Middle frontal gyrus (tissue), 1 donor: ENCODE measurements around the gene FAM184B.

Experiments
- DNase-seq: peaks from one replicate; pipeline ENCODE4 v3.0.0-alpha.2; 2015; ENCODE audit warnings: low spot score; ENCODE audit errors: extremely low spot score

The FAM184B gene

GRCh38 chr4:17636696-17637622 is 144.5 kb downstream of the FAM184B start:
- DNase-seq: peak; percentile 80

- no peak for DNase-seq
Observed at GRCh38 chr4:17636341-17636695, 145.1 kb downstream of the FAM184B start.

- DNase-seq: no peak
Observed at GRCh38 chr4:17635056-17635455, 146.4 kb downstream of the FAM184B start.

GRCh38 chr4:17633600-17633999 is 147.8 kb downstream of the FAM184B start:
- DNase-seq: no peak

GRCh38 chr4:17630228-17630627 is 151.2 kb downstream of the FAM184B start:
- no peak for DNase-seq

GRCh38 chr4:17624821-17625220 is 156.6 kb downstream of the FAM184B start:
- no peak for DNase-seq

GRCh38 chr4:17623451-17624001 is 157.9 kb downstream of the FAM184B start:
- no peak for DNase-seq

GRCh38 chr4:17619416-17620105 is 161.9 kb downstream of the FAM184B start:
- no peak for DNase-seq

DNA sequence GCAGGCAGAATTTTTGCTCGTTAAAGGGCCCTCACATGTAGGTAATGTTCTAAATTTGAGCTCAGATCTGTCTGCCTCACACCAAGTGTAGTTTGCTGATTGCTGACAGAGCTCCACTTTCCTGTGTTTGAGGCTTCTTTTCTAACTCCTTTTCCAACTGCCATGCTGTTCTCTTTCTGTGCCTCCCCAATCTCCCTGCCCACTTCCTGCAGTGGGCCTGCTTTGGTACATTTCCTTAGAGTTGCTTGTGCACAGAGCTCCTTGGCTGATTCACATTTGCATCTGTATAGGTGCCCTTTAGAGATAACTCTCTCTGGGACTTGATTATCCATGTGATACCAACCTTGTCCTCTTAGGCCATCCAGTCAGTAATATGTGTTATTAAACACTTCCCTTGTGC is 162.5 kb downstream of the FAM184B start:
- no peak for DNase-seq

- DNase-seq: no peak
Observed at GRCh38 chr4:17616283-17616682, 165.1 kb downstream of the FAM184B start.

- DNase-seq: peak; percentile 96
Observed at GRCh38 chr4:17614416-17615299, 166.8 kb downstream of the FAM184B start, which contains the start of gene MED28. Gene MED28, plus strand, starts transcription at chr4:17614641. Its CDS starts 14 bp downstream, at chr4:17614655.

- DNase-seq: no peak
Observed at GRCh38 chr4:17613761-17614415, 167.5 kb downstream of the FAM184B start.

DNA sequence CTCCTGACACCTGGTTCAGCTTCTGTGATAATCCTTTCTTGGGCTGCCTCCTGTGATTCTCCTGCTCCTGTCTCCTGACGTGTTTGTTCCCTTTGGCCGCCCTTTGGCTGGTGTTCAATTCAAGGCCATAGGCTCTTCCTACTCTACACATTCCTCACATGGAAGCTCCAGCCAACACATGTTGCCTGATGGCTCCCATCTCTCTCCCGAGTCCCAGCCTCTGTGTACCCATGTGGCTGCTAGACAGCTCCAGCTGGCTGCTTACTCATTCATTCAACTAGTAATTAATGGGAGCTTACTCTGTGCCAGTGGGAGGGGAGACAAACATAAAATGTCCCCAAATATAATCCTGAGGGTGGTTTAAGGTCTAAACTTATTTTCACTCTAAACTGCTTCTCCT is 176.2 kb downstream of the FAM184B start:
- no peak for DNase-seq

- no peak for DNase-seq
Observed at GRCh38 chr4:17599826-17600225, 181.6 kb downstream of the FAM184B start.

GRCh38 chr4:17597517-17597916 is 183.9 kb downstream of the FAM184B start:
- no peak for DNase-seq

DNA sequence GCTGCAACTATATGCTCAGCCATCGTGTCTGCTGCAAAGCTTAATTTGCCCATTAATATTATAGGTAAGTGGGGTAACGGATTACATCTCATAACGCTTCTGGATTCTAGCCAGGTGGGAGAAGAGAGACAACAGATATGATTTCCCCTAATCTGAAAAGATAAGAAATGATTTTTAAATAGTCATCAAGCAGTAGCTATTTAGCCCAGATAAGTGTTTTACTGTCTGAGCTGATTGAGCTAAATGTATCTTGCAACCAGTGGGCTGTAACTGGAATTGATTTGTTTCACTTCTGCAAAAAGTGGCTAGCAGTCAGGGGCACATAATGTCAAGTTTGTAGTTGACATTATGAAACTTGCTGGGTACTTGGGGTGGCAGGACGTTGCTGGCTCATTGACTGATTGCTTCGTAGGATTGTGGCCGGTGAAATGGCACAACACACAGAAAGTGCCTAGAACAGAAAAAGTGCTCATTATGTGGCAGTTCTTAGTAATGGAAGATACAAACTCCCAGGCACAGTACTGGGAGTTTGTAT is 185.9 kb downstream of the FAM184B start:
- DNase-seq: no peak

GRCh38 chr4:17589355-17589754 is 192.1 kb downstream of the FAM184B start:
- no peak for DNase-seq

GRCh38 chr4:17587094-17587822 is 194.2 kb downstream of the FAM184B start:
- no peak for DNase-seq

DNA sequence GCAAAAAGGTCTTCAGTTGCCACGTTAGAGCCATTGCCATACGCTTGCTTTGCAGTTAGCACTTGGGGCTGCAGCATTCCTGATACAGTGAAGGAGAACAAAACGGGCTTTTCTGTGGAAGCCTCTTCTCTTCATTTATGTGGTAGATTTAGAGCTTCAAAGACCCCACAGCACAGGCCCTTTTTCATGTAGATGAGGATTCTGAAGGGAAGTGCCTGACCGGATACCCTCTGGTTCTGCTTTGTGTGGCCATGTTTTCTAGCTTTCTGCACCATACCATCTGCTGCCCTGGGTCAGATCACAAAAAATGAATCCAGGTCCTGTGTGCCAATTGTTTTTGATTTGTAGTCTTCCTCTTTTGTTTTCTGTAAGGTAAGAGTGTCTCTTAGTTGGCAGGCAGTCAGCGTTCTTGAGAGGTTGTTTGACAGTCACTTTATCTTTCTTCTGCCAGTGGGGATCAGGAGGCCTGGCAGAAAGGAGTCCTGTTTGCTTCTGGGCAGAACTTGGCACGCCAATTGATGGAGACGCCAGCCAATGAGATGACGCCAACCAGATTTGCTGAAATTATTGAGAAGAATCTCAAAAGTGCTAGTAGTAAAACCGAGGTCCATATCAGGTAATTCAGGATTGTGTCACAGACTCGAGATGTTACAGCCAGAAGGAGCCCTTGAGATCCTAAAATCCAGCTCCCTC is 196.8 kb downstream of the FAM184B start:
- no peak for DNase-seq
